Ascending aorta (tissue), 2 donors: ENCODE results near the gene VCL. TPM values are rescaled to one million over a fixed set of nuclear protein-coding genes. Genes with fewer than 3 reads are reported as not detected.

Source experiments
- DNase-seq, 2 donors: peaks; one replicate each; pipeline ENCODE4 v3.0.0-alpha.2; 2019; ENCODE audit warnings: low spot score in 2 of 2
- H3K27ac ChIP-seq, 2 donors: fragments of 200-600 bp; sonication (generic); one replicate each; pipeline ENCODE4 v1.5.1; 2016 to 2017; ENCODE audit warnings: mild to moderate bottlenecking in 1 of 2
- H3K27me3 ChIP-seq: fragments of 200-600 bp; sonication (generic); one replicate; pipeline ENCODE4 v1.5.1; 2017
- H3K36me3 ChIP-seq, 2 donors: fragments of 200-600 bp; sonication (generic); one replicate each; pipeline ENCODE4 v1.5.1; 2016
- H3K4me1 ChIP-seq, 2 donors: fragments of 200-600 bp; sonication (generic); one replicate each; pipeline ENCODE4 v1.5.1; 2016 to 2017; ENCODE audit warnings: mild to moderate bottlenecking in 1 of 2
- H3K4me3 ChIP-seq, 2 donors: fragments of 200-600 bp; sonication (generic); one replicate each; pipeline ENCODE4 v1.5.1; 2016 to 2017; ENCODE audit warnings: mild to moderate bottlenecking in 1 of 2
- H3K9me3 ChIP-seq, 2 donors: fragments of 200-600 bp; sonication (generic); one replicate each; pipeline ENCODE4 v1.5.1; 2016
- intact Hi-C: fragments of 100-400 bp; cut with DNase I; formaldehyde crosslinking; loops from one replicate; pipeline ENCODE4 v1.15.1; 2023
- total RNA-seq: library from RNA; depleted of rRNA; stranded (reverse); fragments of >200 nt; gene quantifications from one replicate; pipeline ENCODE4 v1.1.0, GENCODE V29; 2016
- TF ChIP-seq, protein P1 (sequence below), 3 experiments: fragments of 200-600 bp in 2 of 3; fragments of 450-650 bp in 1 of 3; sonication (generic) in 2 of 3; IDR thresholded peaks; one replicate each; pipeline ENCODE4 v1.5.1; 2016 to 2019; ENCODE audit warnings: antibody characterized with exemption in 3 of 3, mild to moderate bottlenecking in 1 of 3, moderate library complexity in 1 of 3

VCL gene
- total RNA-seq, 1 donor from 2014 or later: 333 TPM

- H3K4me3 ChIP-seq: no peak overlapping the region
- no peaks in the 10 kb centered on the region for H3K9me3 ChIP-seq
- no peaks in the 10 kb centered on the region for H3K36me3 ChIP-seq
- no peak overlapping the region for H3K27ac ChIP-seq
- DNase-seq: no peak
- H3K27me3 ChIP-seq: no peaks in the 10 kb centered on the region
- H3K4me1 ChIP-seq: peaks cover 0 to 2% of the 10 kb centered on the region in 2 donors
- intact Hi-C loops: no loop called here
- TF ChIP-seq, protein P1, sequence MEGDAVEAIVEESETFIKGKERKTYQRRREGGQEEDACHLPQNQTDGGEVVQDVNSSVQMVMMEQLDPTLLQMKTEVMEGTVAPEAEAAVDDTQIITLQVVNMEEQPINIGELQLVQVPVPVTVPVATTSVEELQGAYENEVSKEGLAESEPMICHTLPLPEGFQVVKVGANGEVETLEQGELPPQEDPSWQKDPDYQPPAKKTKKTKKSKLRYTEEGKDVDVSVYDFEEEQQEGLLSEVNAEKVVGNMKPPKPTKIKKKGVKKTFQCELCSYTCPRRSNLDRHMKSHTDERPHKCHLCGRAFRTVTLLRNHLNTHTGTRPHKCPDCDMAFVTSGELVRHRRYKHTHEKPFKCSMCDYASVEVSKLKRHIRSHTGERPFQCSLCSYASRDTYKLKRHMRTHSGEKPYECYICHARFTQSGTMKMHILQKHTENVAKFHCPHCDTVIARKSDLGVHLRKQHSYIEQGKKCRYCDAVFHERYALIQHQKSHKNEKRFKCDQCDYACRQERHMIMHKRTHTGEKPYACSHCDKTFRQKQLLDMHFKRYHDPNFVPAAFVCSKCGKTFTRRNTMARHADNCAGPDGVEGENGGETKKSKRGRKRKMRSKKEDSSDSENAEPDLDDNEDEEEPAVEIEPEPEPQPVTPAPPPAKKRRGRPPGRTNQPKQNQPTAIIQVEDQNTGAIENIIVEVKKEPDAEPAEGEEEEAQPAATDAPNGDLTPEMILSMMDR (IDR thresholded peaks at IDR 0.05): no peak
Measured at GRCh38 chr10:73975388-73975787, 22.5 kb upstream of the VCL start.

DNA sequence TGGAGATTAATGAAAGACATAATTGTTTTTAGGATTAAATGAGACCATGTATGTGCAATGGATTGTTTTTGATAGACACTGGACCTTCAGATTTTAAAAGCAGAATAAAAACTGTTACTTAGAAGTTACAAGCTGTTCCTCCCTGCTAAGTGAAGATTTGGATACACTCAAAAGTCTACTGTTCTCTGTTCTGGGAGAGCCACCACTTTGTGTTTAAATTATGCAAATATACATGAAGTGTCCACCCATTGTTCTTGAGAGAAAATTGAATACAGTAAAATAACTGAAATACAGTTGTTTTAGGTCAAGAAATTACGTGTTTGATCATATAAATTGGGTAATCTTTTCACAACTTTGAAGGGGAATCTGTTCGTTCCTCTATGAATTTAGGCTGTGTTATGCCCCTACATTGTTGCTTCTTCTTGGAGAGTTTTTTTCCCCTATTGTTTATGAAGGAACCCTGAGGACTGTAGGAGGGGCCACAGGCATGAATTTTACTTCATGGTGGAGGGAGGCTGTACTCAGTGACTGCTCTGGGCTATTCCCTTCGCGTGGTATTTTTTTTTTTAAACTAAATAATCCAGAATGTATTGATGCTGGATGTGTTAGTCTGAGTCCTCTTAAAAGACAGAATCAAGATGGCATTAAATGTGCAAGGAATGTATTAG lies 18.6 kb upstream of the VCL start:
- Histone ChIP-seq H3K9me3 (no peaks in the 10 kb centered on the region), H3K36me3 (no peaks in the 10 kb centered on the region), H3K27ac (no peak overlapping the region), H3K4me3 (no peak overlapping the region), H3K4me1 (peaks cover 0 to 2% of the 10 kb centered on the region in 2 donors), H3K27me3 (no peaks in the 10 kb centered on the region)
- DNase-seq: no peak
- TF ChIP-seq, protein P1 (IDR thresholded peaks at IDR 0.05): no peak
- intact Hi-C loops: no loop called here

DNA sequence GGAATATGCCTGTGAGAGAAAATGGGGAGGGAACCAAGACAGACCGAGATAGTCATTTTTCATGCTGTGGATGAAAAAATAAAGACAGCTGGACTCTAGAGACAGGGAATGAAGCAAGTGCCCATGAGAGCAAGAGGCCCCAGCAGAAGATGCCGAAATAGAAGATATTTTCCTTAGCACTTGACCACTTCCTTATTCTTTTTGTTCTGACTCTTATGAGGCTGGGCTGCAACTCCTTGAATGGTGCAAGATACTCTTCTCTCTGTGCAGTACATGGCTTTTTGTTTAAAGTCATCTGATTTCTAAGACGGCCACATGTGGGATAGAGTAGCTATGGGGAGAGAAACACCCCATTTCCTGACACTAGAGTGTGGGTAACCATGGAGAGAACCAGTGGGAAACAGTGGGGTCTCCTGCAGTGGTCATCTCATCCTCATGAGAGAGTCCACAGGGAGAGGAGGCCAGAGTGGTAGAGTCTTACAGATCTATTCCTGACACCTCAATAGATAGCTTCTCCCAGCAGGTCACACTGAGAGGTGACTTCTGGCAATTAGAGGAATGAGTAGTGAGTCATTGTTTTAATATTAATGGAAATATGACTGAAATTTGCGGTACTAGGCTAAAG lies 18.0 kb upstream of the VCL start:
- TF ChIP-seq, protein P1 (IDR thresholded peaks at IDR 0.05): no peak
- Histone ChIP-seq H3K36me3 (no peaks in the 10 kb centered on the region), H3K4me1 (peaks cover 0 to 2% of the 10 kb centered on the region in 2 donors), H3K4me3 (no peak overlapping the region), H3K9me3 (no peaks in the 10 kb centered on the region), H3K27ac (no peak overlapping the region), H3K27me3 (no peaks in the 10 kb centered on the region)
- intact Hi-C loops: no loop called here
- DNase-seq: no peak

GRCh38 chr10:73981812-73982211 lies 16.1 kb upstream of the VCL start:
- Histone ChIP-seq H3K9me3 (no peaks in the 10 kb centered on the region), H3K4me1 (peaks cover 0 to 2% of the 10 kb centered on the region in 2 donors), H3K27ac (no peak overlapping the region), H3K4me3 (no peak overlapping the region), H3K27me3 (no peaks in the 10 kb centered on the region), H3K36me3 (no peaks in the 10 kb centered on the region)
- TF ChIP-seq, protein P1 (IDR thresholded peaks at IDR 0.05): no peak
- no peak for DNase-seq
- intact Hi-C loops: no loop called here

- intact Hi-C loops: no loop called here
- H3K36me3 ChIP-seq: no peaks in the 10 kb centered on the region
- TF ChIP-seq, protein P1 (IDR thresholded peaks at IDR 0.05): no peak
- peaks cover 0 to 2% of the 10 kb centered on the region in 2 donors for H3K4me1 ChIP-seq
- H3K27ac ChIP-seq: no peak overlapping the region
- DNase-seq: no peak
- no peak overlapping the region for H3K4me3 ChIP-seq
- H3K9me3 ChIP-seq: no peaks in the 10 kb centered on the region
- no peaks in the 10 kb centered on the region for H3K27me3 ChIP-seq
Measured at GRCh38 chr10:73983096-73984047, 14.5 kb upstream of the VCL start.
